H1 (cell line): Measurements from ENCODE around the gene BIRC7. TPM values are rescaled to one million over a fixed set of nuclear protein-coding genes. Genes with fewer than 3 reads are reported as not detected.

Experiments
- CTCF ChIA-PET: fragments of 300-600 bp; sonication (Branson Sonifier 250); formaldehyde crosslinking; loops from one replicate; lab custom pipeline; 2021; ENCODE audit not compliant: partially characterized antibody; lab: Charles Lee
- POLR2A ChIA-PET: fragments of 300-600 bp; sonication (Branson Sonifier 250); formaldehyde crosslinking; loops from one replicate; lab custom pipeline; 2021; ENCODE audit warnings: inconsistent platforms; ENCODE audit not compliant: partially characterized antibody; lab: Charles Lee
- DNase-seq, 2 experiments: peaks; one replicate each; pipeline versions ENCODE4 v3.0.0 to v3.0.0-alpha.2; 2010 to 2022; ENCODE audit warnings: low spot score in 2 of 2, low read depth in 1 of 2, mixed read lengths in 1 of 2
- FAIRE-seq: peaks from 2 replicates; lab custom pipeline; 2011; peaks lifted over from hg19 to GRCh38; lab: Jason Lieb, UNC
- H2AFZ ChIP-seq: 2 replicates; pipeline ENCODE4 v1.8.1; 2012; ENCODE audit warnings: low read length, inconsistent platforms
- H2AK5ac ChIP-seq: 2 replicates; pipeline ENCODE4 v1.6.1; 2013; ENCODE audit warnings: low read depth, low read length
- H2BK120ac ChIP-seq: replicated peaks from 2 replicates; pipeline ENCODE3; 2013; ENCODE audit warnings: low read depth, low read length, inconsistent platforms
- H2BK12ac ChIP-seq: 2 replicates; pipeline ENCODE4 v1.6.1; 2013; ENCODE audit warnings: low read depth, low read length
- H2BK15ac ChIP-seq: 2 replicates; pipeline ENCODE4 v1.6.1; 2013; ENCODE audit warnings: low read length
- H2BK20ac ChIP-seq: 2 replicates; pipeline ENCODE4 v1.6.1; 2013; ENCODE audit warnings: low read length
- H2BK5ac ChIP-seq: 2 replicates; pipeline ENCODE4 v1.6.1; 2013; ENCODE audit warnings: low read depth, low read length
- H3K14ac ChIP-seq: 2 replicates; pipeline ENCODE4 v1.6.1; 2013; ENCODE audit warnings: inconsistent platforms; ENCODE audit not compliant: insufficient read length
- H3K18ac ChIP-seq: 2 replicates; pipeline ENCODE4 v1.6.1; 2013; ENCODE audit warnings: low read length; ENCODE audit errors: extremely low read depth
- H3K23ac ChIP-seq: 2 replicates; pipeline ENCODE4 v1.6.1; 2013; ENCODE audit warnings: inconsistent platforms; ENCODE audit not compliant: insufficient read length
- H3K23me2 ChIP-seq: 2 replicates; pipeline ENCODE4 v1.6.1; 2013; ENCODE audit warnings: low read depth, low read length
- H3K27ac ChIP-seq: 2 replicates; pipeline ENCODE4 v1.6.1; 2011; ENCODE audit warnings: low read depth, low read length, inconsistent platforms
- H3K27me3 ChIP-seq, 4 experiments: replicated peaks in 1 of 4; 1 replicate in 1 of 4; 2 replicates in 3 of 4; pipeline versions ENCODE4 v1.6.1 to v1.8.1; 2011 to 2013; ENCODE audit warnings: low read length in 3 of 4, mild to moderate bottlenecking in 3 of 4, inconsistent platforms in 2 of 4, mixed read lengths in 2 of 4, moderate library complexity in 1 of 4; ENCODE audit not compliant: control insufficient read depth in 3 of 4, insufficient read depth in 3 of 4; ENCODE audit errors: extremely low read depth in 1 of 4
- H3K36me3 ChIP-seq, 4 experiments: 2 replicates each; pipeline versions ENCODE4 v1.6.1 to v1.8.1; 2011 to 2013; ENCODE audit warnings: mild to moderate bottlenecking in 4 of 4, low read length in 3 of 4, moderate library complexity in 2 of 4, control low read depth in 1 of 4, inconsistent platforms in 1 of 4; ENCODE audit not compliant: insufficient read depth in 4 of 4, control insufficient read depth in 2 of 4
- H3K4ac ChIP-seq: replicated peaks from 2 replicates; pipeline ENCODE3; 2013; ENCODE audit warnings: low read length, low read depth, mixed read lengths, inconsistent platforms; ENCODE audit not compliant: insufficient read length
- H3K4me1 ChIP-seq, 4 experiments: replicated peaks in 1 of 4; 1 replicate in 1 of 4; 2 replicates in 3 of 4; pipeline versions ENCODE4 v1.6.1 to v1.8.1; 2011 to 2013; ENCODE audit warnings: low read length in 3 of 4, inconsistent platforms in 2 of 4, mixed read lengths in 1 of 4; ENCODE audit not compliant: insufficient read depth in 4 of 4, control insufficient read depth in 3 of 4
- H3K4me2 ChIP-seq, 2 experiments: 2 replicates each; pipeline versions ENCODE4 v1.6.1 to v1.8.1; 2011 to 2013; ENCODE audit warnings: low read depth in 2 of 2, low read length in 2 of 2, control low read depth in 1 of 2, inconsistent platforms in 1 of 2, mild to moderate bottlenecking in 1 of 2; ENCODE audit not compliant: insufficient read depth in 1 of 2
- H3K4me3 ChIP-seq, 4 experiments: fragments of 200-600, 300-600 bp in 1 of 4; sonication (generic), shearing (Covaris generic), sonication (Bioruptor Twin) in 1 of 4; 2 replicates each; pipeline versions ENCODE4 v1.5.1 to v1.8.1; 2011 to 2016; ENCODE audit warnings: low read length in 4 of 4, low read depth in 3 of 4, control low read depth in 2 of 4, inconsistent platforms in 2 of 4, mild to moderate bottlenecking in 2 of 4, mixed read lengths in 1 of 4, moderate library complexity in 1 of 4; ENCODE audit not compliant: insufficient read depth in 2 of 4; ENCODE audit errors: extremely low read depth in 1 of 4
- H3K56ac ChIP-seq: replicated peaks from 2 replicates; pipeline ENCODE3; 2013; ENCODE audit warnings: low read depth, mild to moderate bottlenecking, mixed read lengths, low read length, inconsistent platforms; ENCODE audit not compliant: insufficient read length
- H3K79me1 ChIP-seq: 2 replicates; pipeline ENCODE4 v1.6.1; 2013; ENCODE audit warnings: low read depth, low read length, control low read depth
- H3K79me2 ChIP-seq, 2 experiments: 2 replicates each; pipeline versions ENCODE4 v1.6.1 to v1.8.1; 2012 to 2013; ENCODE audit warnings: low read length in 2 of 2, mild to moderate bottlenecking in 2 of 2, inconsistent platforms in 1 of 2; ENCODE audit not compliant: insufficient read depth in 2 of 2, control insufficient read depth in 1 of 2
- H3K9ac ChIP-seq, 4 experiments: replicated peaks in 1 of 4; 1 replicate in 1 of 4; 2 replicates in 3 of 4; pipeline versions ENCODE4 v1.6.1 to v1.8.1; 2011 to 2013; ENCODE audit warnings: low read depth in 3 of 4, low read length in 3 of 4, control low read depth in 2 of 4, mild to moderate bottlenecking in 2 of 4, moderate library complexity in 2 of 4, inconsistent platforms in 1 of 4; ENCODE audit errors: extremely low read depth in 1 of 4
- H3K9me3 ChIP-seq, 2 experiments: 2 replicates each; pipeline versions ENCODE4 v1.6.1 to v1.8.1; 2012 to 2013; ENCODE audit warnings: mild to moderate bottlenecking in 2 of 2, moderate library complexity in 2 of 2, control low read depth in 1 of 2, inconsistent platforms in 1 of 2, low read depth in 1 of 2, low read length in 1 of 2, mixed read lengths in 1 of 2; ENCODE audit not compliant: insufficient read depth in 2 of 2
- H4K20me1 ChIP-seq, 2 experiments: replicated peaks in 1 of 2; 2 replicates each; pipeline versions ENCODE3 to v1.8.1; 2011 to 2013; ENCODE audit warnings: inconsistent platforms in 2 of 2, low read length in 2 of 2, mild to moderate bottlenecking in 1 of 2; ENCODE audit not compliant: insufficient read depth in 2 of 2, control insufficient read depth in 1 of 2
- H4K5ac ChIP-seq: 2 replicates; pipeline ENCODE4 v1.6.1; 2013; ENCODE audit warnings: low read length, low read depth, mixed read lengths, inconsistent platforms; ENCODE audit not compliant: insufficient read length
- H4K8ac ChIP-seq: 2 replicates; pipeline ENCODE4 v1.8.0; 2013; ENCODE audit warnings: mild to moderate bottlenecking, moderate library complexity, low read length, inconsistent platforms; ENCODE audit not compliant: insufficient read depth; ENCODE audit errors: extremely low read depth
- H4K91ac ChIP-seq: replicated peaks from 2 replicates; pipeline ENCODE3; 2013; ENCODE audit warnings: low read length, mixed read lengths, inconsistent platforms; ENCODE audit not compliant: insufficient read length
- BRCA1 ChIP-seq: IDR thresholded peaks from 2 replicates; pipeline ENCODE4 v1.6.1; 2012; ENCODE audit warnings: low read depth, low read length, improper control_type of control experiment
- KDM4A ChIP-seq: IDR thresholded peaks from one replicate; pipeline ENCODE4 v1.7.1; 2012; ENCODE audit warnings: low read depth, mild to moderate bottlenecking, moderate library complexity, low read length, inconsistent platforms; ENCODE audit not compliant: severe bottlenecking
- RBBP5 ChIP-seq: IDR thresholded peaks from 2 replicates; pipeline ENCODE4 v1.7.1; 2012; ENCODE audit warnings: low read depth, mild to moderate bottlenecking, inconsistent platforms, low read length, moderate library complexity, borderline replicate concordance
- SIN3A ChIP-seq, 2 experiments: IDR thresholded peaks in 1 of 2; conservative IDR thresholded peaks in 1 of 2; 2 replicates each; pipeline ENCODE4 v1.6.1; 2011 to 2012; ENCODE audit warnings: low read length in 2 of 2, improper control_type of control experiment in 1 of 2, low read depth in 1 of 2, mild to moderate bottlenecking in 1 of 2
- WGBS, 2 experiments: shearing (Covaris generic) in 1 of 2; methylation state at CpG; one replicate each; pipeline versions ENCODE4 v1.1.6 to v1.1.7; 2013 to 2015; ENCODE audit warnings: low lambda C conversion rate in 2 of 2, mixed read lengths in 2 of 2, inconsistent platforms in 1 of 2, low coverage in 1 of 2, missing lambda C conversion rate in 1 of 2; ENCODE audit not compliant: insufficient replicate concordance in 2 of 2, insufficient coverage in 1 of 2, insufficient read length in 1 of 2; ENCODE audit errors: extremely low coverage in 1 of 2, missing lambda C conversion rate in 1 of 2; 5-methylcytosine and 5-hydroxymethylcytosine counted together
- polyA plus RNA-seq, 7 experiments: library from polyadenylated mRNA; depleted of rRNA in 3 of 7; stranded (reverse) in 5 of 7; unstranded in 2 of 7; fragments of >200 nt in 5 of 7; fragments of 200-250 nt in 2 of 7; gene quantifications; 1 replicate in 5 of 7; 2 replicates in 1 of 7; 4 replicates in 1 of 7; pipeline versions ENCODE4 v1.2.1 to v1.2.3, GENCODE V29; 2011 to 2013; ENCODE audit warnings: missing spikeins in 2 of 7, mixed read lengths in 2 of 7
- total RNA-seq: library from RNA; stranded (reverse); fragmentation: NEBNext Ultra II Directional; extraction: Animal tissue kit (Norgen Biotek cat#: 25700); gene quantifications from 2 replicates; pipeline ENCODE4 v1.2.1, GENCODE V29; 2021

The BIRC7 gene
- total and polyA plus RNA-seq, 2 of the 8 experiments (the other 6 are each of a cell fraction or from before 2014, with no cell fraction given), result 0.11 to 0.41 TPM

GRCh38 chr20:63254232-63254605, 18.5 kb downstream of the BIRC7 start, which contains the start of gene NKAIN4:
Gene NKAIN4, minus strand, starts transcription at chr20:63254463. Its CDS starts 13 bp downstream, at chr20:63254450.
- H3K9ac ChIP-seq, result no peak within 1 kb of the TSS
- H2AFZ ChIP-seq, result peak within 1 kb of the TSS; percentile 35; the same call in 1 of the 2 replicates
- H3K56ac ChIP-seq, result no peak within 1 kb of the TSS
- TF ChIP-seq BRCA1 (no peak), SIN3A (conservative IDR thresholded peaks at IDR 0.05 in 1 of 2, IDR thresholded peaks at IDR 0.05 in 1 of 2; ENCODE audit: low read depth in 1 of 2, low read length in 2 of 2) (0 out of 4 replicates have a peak, but pooled peaks of 1 of the 2 experiments have one; percentile 0), RBBP5 (0 out of 2 replicates have a peak, but pooled peaks have one; percentile 1), KDM4A (peak; percentile 2)
- peak within 1 kb of the TSS; percentile 59 for H4K91ac ChIP-seq
- peaks cover 13% of the 10 kb centered on the region; the same call in 1 of the 2 replicates for H3K23me2 ChIP-seq
- H3K27me3 ChIP-seq, result peaks cover 4 to 51% (median 40%) of the 10 kb centered on the region in 4 experiments
- H2BK20ac ChIP-seq, result no peak within 1 kb of the TSS
- ChIA-PET CTCF (interaction anchor here (0.9 to 6.8 kb wide), 11 partner anchors 12 to 72 kb away, joined by 3 to 87 read pairs (median 9); partner anchors contain the start of gene BIRC7), POLR2A (interaction anchor here (0.7 to 4.7 kb wide), 14 partner anchors 9 to 108 kb away, joined by 3 to 21 read pairs (median 4); partner anchors contain the start of genes ARFGAP1 and BIRC7)
- peaks cover 2 to 18% (median 15%) of the 10 kb centered on the region in 4 experiments for H3K4me1 ChIP-seq
- H3K4ac ChIP-seq, result no peak within 1 kb of the TSS
- peak within 1 kb of the TSS; percentile 71 for H4K8ac ChIP-seq
- no peak within 1 kb of the TSS for H3K27ac ChIP-seq
- H2BK5ac ChIP-seq, result peak within 1 kb of the TSS; percentile 78; the same call in 1 of the 2 replicates
- DNase-seq, result no peak
- H3K36me3 ChIP-seq, result no peaks in the 10 kb centered on the region; a peak in 1 of 8 replicates
- no peak for FAIRE-seq
- peak within 1 kb of the TSS; percentile 95 for H3K18ac ChIP-seq
- no peak within 1 kb of the TSS for H3K23ac ChIP-seq
- peak within 1 kb of the TSS; percentile 82 to 97 for H3K4me2 ChIP-seq
- 2% methylated on average over 9 of the region's 46 CpGs; no CpG with 5 or more reads in 1 of the 2 experiments for WGBS, 2 experiments
- no peaks in the 10 kb centered on the region; the same call in 1 of the 2 replicates for H3K79me1 ChIP-seq
- 0 out of 2 replicates have a peak within 1 kb of the TSS, but pooled peaks have one; percentile 68 for H2BK12ac ChIP-seq
- no peak within 1 kb of the TSS for H2BK120ac ChIP-seq
- no peak within 1 kb of the TSS for H3K14ac ChIP-seq
- H3K4me3 ChIP-seq, result peak within 1 kb of the TSS; percentile 39 to 67 (median 59)
- H3K79me2 ChIP-seq, result no peaks in the 10 kb centered on the region
- peak within 1 kb of the TSS; percentile 46; the same call in 1 of the 2 replicates for H2BK15ac ChIP-seq
- no peaks in the 10 kb centered on the region for H3K9me3 ChIP-seq
- H4K5ac ChIP-seq, result peak within 1 kb of the TSS; percentile 13
- H4K20me1 ChIP-seq, result peaks cover 0 to 4% of the 10 kb centered on the region in 2 experiments
- 0 out of 2 replicates have a peak within 1 kb of the TSS, but pooled peaks have one; percentile 80 for H2AK5ac ChIP-seq
